MG63 (cell line): Measurements from ENCODE around the gene INTS12. TPM values are rescaled to one million over a fixed set of nuclear protein-coding genes. Genes with fewer than 3 reads are reported as not detected.

ENCODE experiments used
- DNase-seq: peaks from one replicate; pipeline ENCODE4 v3.0.0-alpha.2; 2020
- H3K27me3 ChIP-seq: fragments of 250-450 bp; sonication (Bioruptor Pico); 2 replicates; pipeline ENCODE4 v1.5.1; 2020; ENCODE audit warnings: mild to moderate bottlenecking, moderate library complexity
- H3K36me3 ChIP-seq: fragments of 250-450 bp; sonication (Bioruptor Pico); 2 replicates; pipeline ENCODE4 v1.5.1; 2020; ENCODE audit warnings: mild to moderate bottlenecking, moderate library complexity
- H3K4me3 ChIP-seq: fragments of 250-450 bp; sonication (Bioruptor Pico); 2 replicates; pipeline ENCODE4 v1.5.1; 2020; ENCODE audit warnings: mild to moderate bottlenecking, moderate library complexity
- H3K9me3 ChIP-seq: fragments of 250-450 bp; sonication (Bioruptor Pico); 2 replicates; pipeline ENCODE4 v1.5.1; 2020; ENCODE audit warnings: mild to moderate bottlenecking, moderate library complexity
- total RNA-seq: library from RNA; depleted of rRNA; stranded (reverse); fragments of >200 nt; shearing (Covaris generic); gene quantifications from 2 replicates; pipeline ENCODE4 v1.2.3, GENCODE V29; 2014; ENCODE audit warnings: low replicate concordance; rRNA removed

Gene INTS12
- total RNA-seq, 1 experiment from 2014 or later, result 14.0 TPM

- Histone ChIP-seq H3K36me3 (no peaks in the 10 kb centered on the region), H3K4me3 (no peak overlapping the region), H3K9me3 (no peaks in the 10 kb centered on the region), H3K27me3 (no peaks in the 10 kb centered on the region)
- DNase-seq, result no peak
Measured at GRCh38 chr4:105650190-105650589, 58.3 kb downstream of the INTS12 start.

GRCh38 chr4:105645440-105645839 is 63.0 kb downstream of the INTS12 start:
- no peaks in the 10 kb centered on the region for H3K36me3 ChIP-seq
- H3K27me3 ChIP-seq, result no peaks in the 10 kb centered on the region
- no peaks in the 10 kb centered on the region for H3K9me3 ChIP-seq
- H3K4me3 ChIP-seq, result no peak overlapping the region
- no peak for DNase-seq

DNA sequence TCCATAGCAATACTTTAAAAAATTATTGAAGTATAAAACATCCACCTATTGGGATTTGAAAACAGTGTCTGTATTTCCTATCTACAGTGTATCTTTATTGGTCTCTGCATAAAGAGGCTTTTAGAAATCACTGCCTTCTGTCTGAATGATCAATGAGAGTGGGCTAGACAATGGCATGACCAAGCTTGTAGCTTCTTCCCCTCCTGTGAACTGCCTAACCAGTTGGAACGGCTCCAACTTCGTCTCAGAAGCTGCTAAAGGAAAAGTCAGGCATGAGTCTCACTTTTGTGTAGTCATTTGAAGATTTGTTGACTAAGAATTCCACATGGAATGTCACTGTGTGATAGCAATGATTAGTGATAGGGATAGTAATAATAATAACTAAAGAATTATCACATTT is 64.2 kb downstream of the INTS12 start:
- Histone ChIP-seq H3K9me3 (no peaks in the 10 kb centered on the region), H3K27me3 (no peaks in the 10 kb centered on the region), H3K36me3 (no peaks in the 10 kb centered on the region), H3K4me3 (no peak overlapping the region)
- DNase-seq, result no peak

DNA sequence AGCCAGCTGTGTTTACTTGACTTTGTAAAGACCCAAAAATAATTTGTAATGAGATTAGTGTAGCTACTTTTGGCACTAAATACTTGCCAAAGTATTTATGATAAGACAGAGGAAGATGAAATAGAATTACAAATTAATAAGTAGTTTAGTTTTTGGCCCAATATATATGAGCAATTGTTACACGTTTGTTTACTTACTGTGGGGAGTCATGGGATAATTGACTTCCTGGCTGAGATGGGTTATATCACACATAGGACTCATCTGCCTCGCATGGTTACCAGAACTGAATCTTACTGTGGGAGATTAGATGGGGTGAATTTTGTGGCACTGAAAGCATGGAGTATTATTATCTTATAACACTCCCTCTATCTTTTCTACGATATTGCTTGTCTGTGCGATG is 66.6 kb downstream of the INTS12 start:
- no peak overlapping the region for H3K4me3 ChIP-seq
- H3K36me3 ChIP-seq, result no peaks in the 10 kb centered on the region
- H3K27me3 ChIP-seq, result no peaks in the 10 kb centered on the region
- DNase-seq, result no peak
- H3K9me3 ChIP-seq, result no peaks in the 10 kb centered on the region

GRCh38 chr4:105637408-105638176 is 70.9 kb downstream of the INTS12 start:
- Histone ChIP-seq H3K27me3 (no peaks in the 10 kb centered on the region), H3K36me3 (no peaks in the 10 kb centered on the region), H3K9me3 (no peaks in the 10 kb centered on the region), H3K4me3 (no peak overlapping the region)
- no peak for DNase-seq

DNA sequence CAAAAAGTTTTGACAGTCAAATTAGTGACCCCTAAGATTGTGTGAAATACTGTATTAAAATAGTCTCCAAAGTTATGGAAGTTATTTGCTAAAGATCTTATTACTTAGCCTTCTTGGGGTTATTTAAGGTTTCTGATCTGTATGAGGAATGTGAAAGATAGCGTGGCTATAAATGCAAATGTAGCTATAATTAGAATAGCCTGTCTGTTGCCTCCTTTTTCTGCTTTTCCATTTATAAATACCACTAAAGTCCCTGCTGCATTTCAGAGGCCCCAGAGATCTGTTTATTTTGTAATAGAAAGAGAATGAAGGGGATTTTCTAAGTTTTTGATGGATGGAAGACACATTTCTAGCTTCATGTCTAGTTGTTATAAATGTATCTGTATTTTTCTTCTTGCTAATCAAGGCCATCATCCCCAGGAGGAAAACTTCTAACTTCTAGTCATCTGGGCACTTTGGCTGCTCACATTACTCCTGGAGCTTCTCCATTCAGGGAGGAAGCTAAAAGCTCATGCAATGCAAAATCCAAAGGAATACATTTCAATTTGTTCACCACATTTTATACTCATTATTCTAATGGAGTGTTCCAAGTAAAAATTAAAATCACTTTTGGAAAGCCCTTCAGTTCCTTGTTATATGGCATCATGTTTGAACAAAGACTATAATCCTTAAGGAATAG is 73.9 kb downstream of the INTS12 start:
- H3K4me3 ChIP-seq, result no peak overlapping the region
- H3K27me3 ChIP-seq, result no peaks in the 10 kb centered on the region
- no peak for DNase-seq
- no peaks in the 10 kb centered on the region for H3K36me3 ChIP-seq
- no peaks in the 10 kb centered on the region for H3K9me3 ChIP-seq

DNA sequence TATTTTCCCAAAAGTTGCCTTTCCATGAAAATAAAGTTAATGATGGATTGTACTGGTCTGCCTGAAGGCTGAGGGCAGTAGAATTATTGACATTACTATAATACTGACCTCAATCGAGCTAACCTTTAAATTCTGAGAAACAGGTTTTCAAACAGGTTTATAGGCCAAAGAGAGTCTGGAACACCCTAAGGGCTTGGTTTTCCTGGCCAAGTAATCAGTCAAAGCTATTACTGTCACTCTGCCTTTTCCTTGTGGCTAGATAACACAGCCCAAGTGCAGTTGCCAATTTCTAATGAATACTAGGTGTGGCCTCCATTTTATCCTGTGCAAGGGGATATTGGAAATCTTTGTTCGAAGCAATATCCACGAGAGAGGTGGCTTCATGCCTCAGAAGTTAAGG is 75.2 kb downstream of the INTS12 start:
- Histone ChIP-seq H3K4me3 (no peak overlapping the region), H3K9me3 (no peaks in the 10 kb centered on the region)
- DNase-seq, result no peak

More for the DNA sequence above, 75.2 kb downstream of the INTS12 start:
- no peaks in the 10 kb centered on the region for H3K27me3 ChIP-seq
- no peaks in the 10 kb centered on the region for H3K36me3 ChIP-seq

Other genes with a start within 250 kb of the INTS12 start
- 122 and 247 TPM in 2 replicates for gene PPA2, start 234.6 kb downstream of the INTS12 start, total RNA-seq
- not detected in 2 replicates for gene ARHGEF38, start 156.1 kb downstream of the INTS12 start, total RNA-seq
- gene GSTCD, start 95 bp upstream of the INTS12 start, total RNA-seq, result 10.4 and 10.9 TPM in 2 replicates
- gene NPNT, start 186.8 kb upstream of the INTS12 start, total RNA-seq, result 0.13 and 28.7 TPM in 2 replicates